HG03280 (cell line): ENCODE results near the gene PDGFC.

Experiments
- ATAC-seq: cut with Tn5 transposase; IDR thresholded peaks from one replicate; pipeline ENCODE4 v1.9.1; 2021; ENCODE audit warnings: mild to moderate bottlenecking, moderate library complexity; ENCODE audit not compliant: unreplicated experiment

Gene PDGFC

GRCh38 chr4:156971676-156972378, at the start of gene PDGFC:
Gene PDGFC, minus strand, starts transcription at chr4:156971799. Its CDS starts 896 bp downstream, at chr4:156970903.
- no peak for ATAC-seq

GRCh38 chr4:157020882-157021281, 49.3 kb upstream of the PDGFC start:
- ATAC-seq = no peak

DNA sequence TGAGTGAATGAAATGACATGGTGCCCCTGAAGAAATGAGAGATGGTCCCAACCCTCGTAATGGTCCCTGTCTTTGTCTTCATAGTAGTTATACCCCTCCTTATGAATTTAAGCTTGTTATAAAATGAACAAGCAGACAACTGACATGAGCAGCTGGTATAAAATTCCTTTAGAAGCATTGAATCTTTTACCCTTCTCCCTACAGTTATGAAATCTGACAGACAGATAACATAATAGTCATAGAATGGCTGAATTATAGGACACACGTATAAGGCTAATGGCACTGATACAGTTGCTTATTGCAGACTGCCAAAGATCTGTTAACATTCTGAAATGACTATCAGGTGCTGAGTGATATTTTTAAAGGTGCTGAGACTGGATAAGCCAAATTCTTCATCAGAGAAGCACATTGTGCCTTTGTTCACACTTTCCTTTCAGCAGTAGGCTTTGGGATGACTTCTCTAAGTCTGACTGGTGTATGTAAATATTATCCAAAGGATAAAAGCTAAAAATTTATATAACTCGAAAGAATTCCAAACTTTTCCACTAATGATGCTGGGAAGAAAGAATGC, 47.4 kb upstream of the PDGFC start:
- ATAC-seq = no peak

DNA sequence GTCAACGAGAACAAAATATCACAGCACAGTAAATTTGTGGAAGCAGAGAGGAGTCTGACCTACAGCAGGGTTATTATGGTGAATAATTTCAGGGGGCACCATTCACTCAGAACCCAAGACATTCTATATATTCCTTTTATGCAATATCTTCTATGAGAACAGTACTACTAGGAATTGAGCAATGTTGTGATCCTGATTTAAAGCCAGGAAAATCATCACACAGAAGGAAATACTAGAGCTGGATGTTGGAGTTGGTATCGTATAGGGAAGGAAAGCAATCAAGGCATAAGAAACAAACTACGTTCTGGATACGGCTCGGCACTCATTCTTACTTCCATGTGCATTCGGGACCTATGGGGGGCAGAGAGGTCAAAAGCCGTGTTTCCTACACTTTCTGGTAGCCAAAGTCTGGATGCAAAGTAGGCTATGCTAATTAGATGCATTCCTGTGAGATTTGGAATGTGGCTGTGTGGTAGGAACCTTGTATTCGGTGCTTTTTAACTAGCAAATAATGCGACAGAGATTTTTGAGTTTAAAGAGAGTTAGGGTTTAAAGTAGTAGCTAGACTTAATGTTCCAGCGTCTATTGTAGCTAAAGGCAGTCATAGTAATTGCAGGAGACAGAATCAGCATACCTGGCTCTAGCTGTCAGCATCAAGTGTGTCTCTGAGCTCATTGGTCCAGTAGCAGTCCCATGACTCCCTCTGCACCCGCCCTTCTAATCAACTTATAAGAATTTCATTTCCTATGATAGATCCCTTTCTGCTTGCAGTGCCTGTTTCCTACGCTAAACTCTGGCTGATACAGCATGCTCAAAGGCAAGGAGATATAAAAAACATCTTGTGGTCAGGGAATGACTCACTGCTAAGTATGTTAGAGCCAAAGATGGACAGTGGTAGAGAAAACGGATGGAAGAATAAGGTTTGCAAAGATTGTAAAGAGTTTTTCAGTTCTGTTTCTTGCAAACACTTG, 43.3 kb upstream of the PDGFC start:
- no peak for ATAC-seq

DNA sequence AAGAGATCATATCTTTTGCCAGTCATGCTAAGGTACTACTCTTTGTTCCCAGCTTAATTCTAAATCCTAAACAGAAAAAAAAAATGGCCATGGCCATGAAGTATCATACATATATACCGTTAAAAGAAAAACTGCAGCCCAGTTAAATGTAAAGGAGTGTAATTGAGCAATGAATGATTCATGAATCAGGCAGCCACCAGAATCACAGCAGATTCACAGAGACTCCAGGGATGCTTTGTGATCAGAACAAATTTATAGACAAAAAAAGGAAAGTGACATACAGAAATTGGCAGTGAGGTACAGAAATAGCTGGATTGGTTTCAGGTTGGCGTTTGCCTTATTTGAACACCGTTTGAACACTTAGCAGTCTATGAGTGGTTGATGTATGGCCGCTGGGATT, 42.1 kb upstream of the PDGFC start:
- ATAC-seq = no peak

GRCh38 chr4:157012781-157013180, 41.2 kb upstream of the PDGFC start:
- no peak for ATAC-seq

- ATAC-seq = no peak
These were observed 40.7 kb upstream of the PDGFC start for GRCh38 chr4:157012296-157012695.

DNA sequence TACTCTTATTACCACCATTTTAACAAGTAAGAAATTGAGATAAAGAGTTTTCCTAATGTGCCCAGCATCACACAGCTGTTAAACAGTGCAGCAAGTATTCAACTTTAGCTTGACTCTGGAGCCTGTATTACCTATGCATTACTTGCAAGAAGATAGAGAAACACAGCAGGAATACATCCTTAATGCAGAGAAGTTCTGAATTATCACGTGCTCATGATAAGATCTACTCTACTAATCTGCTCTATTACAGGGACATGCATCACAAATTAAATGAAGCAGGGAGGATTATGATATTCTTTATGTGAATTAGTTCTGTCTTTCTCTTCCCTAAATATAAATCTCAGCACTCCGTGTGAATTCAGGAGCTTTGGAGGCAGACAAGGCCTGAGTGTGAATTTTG, 39.0 kb upstream of the PDGFC start:
- ATAC-seq = no peak

DNA sequence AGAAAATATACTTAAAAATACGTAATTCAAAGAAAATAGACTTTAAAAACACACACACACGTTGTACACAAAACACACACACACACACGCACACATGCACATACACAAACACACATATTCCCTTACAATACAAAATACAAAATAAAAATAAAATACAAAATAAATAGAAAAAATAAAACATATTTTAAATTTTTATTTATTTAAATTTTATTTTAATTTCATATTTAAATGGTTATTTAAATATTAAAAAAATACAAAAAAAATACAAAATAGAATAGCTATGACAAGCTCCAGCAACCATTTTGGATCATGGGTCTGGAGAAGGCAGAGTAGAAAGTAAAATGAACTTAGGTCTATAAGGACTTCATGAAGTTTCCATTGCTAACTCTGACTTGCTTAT, 34.2 kb upstream of the PDGFC start:
- ATAC-seq = no peak

DNA sequence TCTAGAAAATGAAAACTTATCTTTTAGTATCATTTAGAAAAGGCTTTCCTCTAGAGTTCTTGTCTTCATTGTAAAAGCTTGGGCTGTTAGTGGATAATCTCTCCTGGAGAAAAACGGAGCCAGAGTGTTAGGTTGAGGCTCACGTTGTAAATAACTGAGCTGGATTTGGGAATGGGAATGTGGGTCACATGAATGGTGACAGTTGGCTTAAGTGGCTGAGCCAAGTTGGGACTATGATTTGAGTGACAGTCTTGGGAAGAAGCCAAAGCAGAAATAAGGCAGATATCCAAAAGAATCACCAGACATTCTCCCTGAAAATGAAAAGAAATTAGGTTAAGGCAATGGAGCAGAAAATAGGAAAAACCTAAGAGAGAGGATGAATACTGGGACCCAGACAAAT, 33.6 kb upstream of the PDGFC start:
- ATAC-seq = no peak

DNA sequence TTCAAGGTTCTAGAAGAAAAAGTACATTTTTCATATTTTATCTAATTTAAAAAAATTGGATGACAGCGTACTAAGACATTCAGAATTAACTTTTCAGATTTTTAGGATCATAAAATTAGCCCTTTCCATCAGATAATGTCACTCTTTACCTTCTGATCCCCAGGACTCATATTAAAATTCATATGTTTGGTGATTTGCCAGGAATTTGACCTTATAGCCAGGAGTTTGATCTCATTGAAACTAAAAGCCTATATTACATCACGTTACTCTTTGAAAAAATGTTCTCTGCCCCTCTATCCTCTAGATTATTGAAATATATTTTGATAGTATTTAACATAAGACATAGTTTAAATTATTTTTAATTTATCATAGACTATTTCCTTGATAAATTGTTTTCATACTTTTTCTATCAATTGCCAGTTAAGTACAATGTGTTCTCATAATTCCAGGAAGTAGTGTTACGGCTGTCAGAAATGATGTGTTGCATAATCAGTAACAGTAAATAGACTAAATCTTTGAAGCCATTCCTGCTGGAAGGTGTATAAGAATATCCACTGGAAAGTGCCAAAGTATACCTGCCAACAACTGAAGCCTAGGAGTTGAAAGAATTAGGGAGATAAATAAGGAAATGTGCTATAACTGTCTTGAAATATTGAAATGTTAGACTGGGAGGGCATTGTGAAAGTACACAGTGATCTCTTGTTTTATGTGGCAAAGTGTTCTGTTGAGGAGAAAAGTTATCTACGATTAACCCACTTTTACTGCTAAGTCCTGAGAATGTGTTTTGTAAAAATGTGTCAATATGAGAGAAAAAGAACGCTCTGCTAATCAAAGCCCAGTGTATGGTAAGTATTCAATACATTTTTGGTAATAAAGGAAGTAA, 32.9 kb upstream of the PDGFC start:
- ATAC-seq = no peak

- no peak for ATAC-seq
These were observed 27.5 kb upstream of the PDGFC start for GRCh38 chr4:156999175-156999517.

DNA sequence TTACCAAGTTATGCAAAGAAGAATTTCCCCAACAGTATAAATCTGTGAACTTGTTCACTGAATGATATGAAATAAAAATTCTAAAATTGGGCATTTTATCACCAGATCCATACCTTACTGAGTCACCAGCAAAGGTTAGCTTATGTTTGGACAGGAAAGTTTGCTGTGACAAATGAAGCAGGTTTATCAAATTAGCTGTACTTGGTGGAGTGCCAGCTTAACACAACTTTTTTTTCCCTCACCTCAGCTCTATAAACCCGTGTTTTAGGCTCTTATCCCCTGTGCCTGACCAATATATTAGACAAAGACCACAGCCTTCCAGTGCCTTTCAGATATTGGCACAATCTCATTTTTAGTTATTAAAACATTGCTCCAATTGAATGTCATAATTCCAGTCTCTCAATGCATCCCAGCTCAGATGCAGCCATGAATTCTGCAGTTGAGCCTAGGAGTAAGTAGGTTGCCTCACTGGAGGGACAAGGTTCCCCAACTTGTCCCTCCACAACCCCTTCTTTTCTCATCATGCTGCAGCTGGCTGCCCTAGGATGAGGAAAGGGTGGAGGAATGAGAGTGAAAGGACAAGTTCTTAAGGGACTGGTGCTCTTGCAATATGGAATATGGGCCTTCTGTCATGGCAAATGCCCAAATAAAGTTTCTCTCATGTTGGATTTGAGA, 27.0 kb upstream of the PDGFC start:
- no peak for ATAC-seq

GRCh38 chr4:156992943-156993342, 21.3 kb upstream of the PDGFC start:
- ATAC-seq = no peak

GRCh38 chr4:156991161-156991560, 19.6 kb upstream of the PDGFC start:
- no peak for ATAC-seq

- ATAC-seq = no peak
These were observed 11.8 kb upstream of the PDGFC start for GRCh38 chr4:156983366-156983765.

GRCh38 chr4:156981262-156981769, 9.7 kb upstream of the PDGFC start:
- ATAC-seq = no peak

GRCh38 chr4:156977435-156978160, 6.0 kb upstream of the PDGFC start:
- no peak for ATAC-seq

DNA sequence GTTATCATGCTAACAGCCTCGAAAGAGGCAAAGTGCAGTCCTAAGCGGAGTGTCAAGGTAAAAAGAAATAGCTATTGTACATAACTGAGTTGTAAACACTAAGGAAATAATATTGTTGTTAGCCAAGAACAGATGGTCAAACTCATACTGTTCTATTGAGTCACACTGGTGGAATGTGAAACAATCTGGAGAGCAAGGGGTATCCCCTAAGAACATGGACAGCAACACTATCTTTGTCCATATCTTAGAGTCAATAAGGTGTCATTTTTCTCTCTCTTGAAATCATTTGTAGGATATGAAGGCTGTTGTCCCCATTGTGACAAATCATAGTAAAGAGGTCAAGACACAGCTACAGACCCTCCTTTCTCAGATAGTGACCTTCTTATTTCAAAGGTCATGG, 4.5 kb upstream of the PDGFC start:
- ATAC-seq = no peak
